Measurements from ENCODE around the gene PPARG.

PPARG gene

DNA sequence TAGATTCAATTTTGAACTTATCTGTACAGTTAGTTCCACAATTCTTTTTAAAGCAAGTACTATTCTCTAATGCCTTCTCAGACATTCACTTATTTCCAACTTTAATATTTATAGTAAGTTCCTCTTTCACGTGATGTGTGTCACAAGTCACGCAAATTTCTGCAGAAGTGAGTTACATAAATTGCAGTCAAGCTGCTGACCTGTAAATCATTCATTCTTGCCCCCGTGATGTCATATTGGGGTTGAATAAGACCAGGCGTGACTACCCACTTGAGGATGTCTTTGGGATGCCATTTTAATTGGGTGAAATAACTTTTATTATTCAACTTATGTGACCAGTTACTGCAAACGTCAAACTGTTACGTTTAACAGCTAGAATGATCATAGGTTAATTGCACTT lies 15.1 kb downstream of the PPARG start:
- H3K27ac ChIP-seq, result no peak overlapping the region

GRCh38 chr3:12307136-12307535 lies 18.3 kb downstream of the PPARG start:
- Histone ChIP-seq H3K27ac (no peak overlapping the region), H3K4me3 (no peak overlapping the region)

More for the DNA sequence above, 15.1 kb downstream of the PPARG start:
- no peak overlapping the region for H3K4me3 ChIP-seq

DNA sequence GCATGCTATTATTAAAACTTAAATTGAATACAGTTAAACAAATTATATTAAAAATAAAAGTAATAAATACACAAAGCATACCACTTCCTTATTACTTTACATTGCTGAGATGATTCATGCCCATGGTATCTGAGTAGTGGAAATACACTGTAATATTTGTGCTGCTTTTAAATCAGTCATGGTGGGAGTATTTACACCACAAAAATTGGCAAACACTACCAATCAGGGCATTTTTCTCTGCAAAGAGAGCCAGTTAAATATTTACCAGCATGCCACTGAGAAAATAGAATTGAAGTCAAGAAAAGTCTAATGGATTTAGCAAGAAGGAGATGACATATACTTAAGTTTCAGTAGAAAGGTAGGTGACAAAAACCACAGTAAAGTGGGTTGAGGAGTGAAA lies 19.6 kb downstream of the PPARG start:
- Histone ChIP-seq H3K4me3 (no peak overlapping the region), H3K27ac (no peak overlapping the region)

- Histone ChIP-seq H3K4me3 (no peak overlapping the region), H3K27ac (no peak overlapping the region)
These were observed 20.8 kb downstream of the PPARG start for GRCh38 chr3:12309716-12310115.

GRCh38 chr3:12312010-12312409 lies 23.1 kb downstream of the PPARG start:
- Histone ChIP-seq H3K27ac (no peak overlapping the region), H3K4me3 (no peak overlapping the region)

GRCh38 chr3:12313519-12313918 lies 24.6 kb downstream of the PPARG start:
- Histone ChIP-seq H3K27ac (no peak overlapping the region), H3K4me3 (no peak overlapping the region)

- Histone ChIP-seq H3K4me3 (no peak overlapping the region), H3K27ac (no peak overlapping the region)
These were observed 27.4 kb downstream of the PPARG start for GRCh38 chr3:12316253-12316652.

DNA sequence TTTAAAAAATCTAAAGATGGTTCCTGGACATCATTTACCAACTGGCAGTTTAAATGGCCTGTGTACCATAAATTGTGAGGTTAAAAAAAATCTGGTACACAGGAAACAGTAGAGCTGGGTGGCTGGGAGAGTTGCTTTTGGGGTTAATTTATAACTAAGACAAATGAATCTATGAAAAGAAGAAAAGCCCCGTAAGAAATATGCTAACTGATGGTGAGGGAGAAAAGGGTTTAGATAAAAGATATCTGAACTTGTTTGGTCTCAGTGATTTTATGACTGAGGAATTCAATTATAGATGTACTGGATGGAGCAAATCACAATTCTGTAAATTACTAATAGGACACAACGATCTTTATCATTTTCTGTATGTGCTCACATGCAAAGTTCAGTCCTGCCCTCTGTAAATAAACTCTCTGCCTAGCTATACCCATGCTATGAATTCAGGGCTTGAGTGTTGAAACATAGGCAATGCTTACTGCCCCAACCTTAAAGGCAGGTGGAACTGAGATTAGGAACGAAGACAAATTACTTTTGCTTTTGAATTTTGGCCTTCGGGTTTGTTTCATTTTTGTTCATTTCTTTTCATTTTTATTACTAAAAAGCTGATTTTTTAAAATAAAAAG lies 28.0 kb downstream of the PPARG start:
- no peak overlapping the region for H3K27ac ChIP-seq
- H3K4me3 ChIP-seq, result no peak overlapping the region

DNA sequence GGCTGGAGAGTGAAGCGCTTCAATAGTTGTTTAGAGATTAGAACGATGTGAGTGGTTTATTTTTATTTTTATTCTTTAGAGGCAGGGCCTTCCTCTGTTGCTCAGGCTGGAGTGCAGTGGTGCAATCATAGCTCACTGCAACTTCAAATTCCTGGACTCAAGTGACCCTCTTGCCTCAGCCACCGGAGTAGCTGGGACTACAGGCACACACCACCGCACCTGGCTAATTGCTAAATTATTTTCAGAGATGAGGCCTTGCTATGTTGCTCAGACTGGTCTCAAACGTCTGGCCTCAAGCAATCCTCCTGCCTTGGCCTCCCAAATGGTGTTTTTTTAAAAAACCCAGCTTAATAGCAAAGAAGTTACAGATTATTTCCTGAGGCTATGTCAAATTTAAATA lies 29.0 kb downstream of the PPARG start:
- Histone ChIP-seq H3K27ac (no peak overlapping the region), H3K4me3 (no peak overlapping the region)

- Histone ChIP-seq H3K27ac (peak overlapping the region in 4 of 21 experiments; percentile 19 to 36 (median 29)), H3K4me3 (no peak overlapping the region)
These were observed 30.1 kb downstream of the PPARG start for GRCh38 chr3:12318758-12319621.

GRCh38 chr3:12321015-12321414 lies 32.1 kb downstream of the PPARG start:
- H3K27ac ChIP-seq, result no peak overlapping the region
- H3K4me3 ChIP-seq, result no peak overlapping the region

DNA sequence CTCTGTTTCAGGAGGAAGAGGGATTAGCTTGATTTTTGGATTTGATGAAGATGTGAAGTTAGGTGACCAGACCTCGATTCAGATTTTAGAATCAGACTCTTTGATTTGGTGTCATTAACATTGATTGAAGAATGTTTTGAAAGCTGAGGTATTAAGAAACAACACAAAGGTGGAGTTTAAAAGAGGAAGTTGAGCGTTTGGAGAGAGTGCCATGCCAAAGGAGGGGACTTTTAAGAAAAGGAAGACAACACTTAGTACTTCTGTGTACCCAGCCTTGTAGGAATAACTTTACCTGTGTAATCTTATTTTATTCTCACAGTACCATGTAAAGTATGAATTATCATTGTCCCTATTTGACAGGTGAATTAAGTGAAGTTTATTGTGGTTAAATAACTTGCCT lies 34.4 kb downstream of the PPARG start:
- Histone ChIP-seq H3K4me3 (no peak overlapping the region), H3K27ac (no peak overlapping the region)

DNA sequence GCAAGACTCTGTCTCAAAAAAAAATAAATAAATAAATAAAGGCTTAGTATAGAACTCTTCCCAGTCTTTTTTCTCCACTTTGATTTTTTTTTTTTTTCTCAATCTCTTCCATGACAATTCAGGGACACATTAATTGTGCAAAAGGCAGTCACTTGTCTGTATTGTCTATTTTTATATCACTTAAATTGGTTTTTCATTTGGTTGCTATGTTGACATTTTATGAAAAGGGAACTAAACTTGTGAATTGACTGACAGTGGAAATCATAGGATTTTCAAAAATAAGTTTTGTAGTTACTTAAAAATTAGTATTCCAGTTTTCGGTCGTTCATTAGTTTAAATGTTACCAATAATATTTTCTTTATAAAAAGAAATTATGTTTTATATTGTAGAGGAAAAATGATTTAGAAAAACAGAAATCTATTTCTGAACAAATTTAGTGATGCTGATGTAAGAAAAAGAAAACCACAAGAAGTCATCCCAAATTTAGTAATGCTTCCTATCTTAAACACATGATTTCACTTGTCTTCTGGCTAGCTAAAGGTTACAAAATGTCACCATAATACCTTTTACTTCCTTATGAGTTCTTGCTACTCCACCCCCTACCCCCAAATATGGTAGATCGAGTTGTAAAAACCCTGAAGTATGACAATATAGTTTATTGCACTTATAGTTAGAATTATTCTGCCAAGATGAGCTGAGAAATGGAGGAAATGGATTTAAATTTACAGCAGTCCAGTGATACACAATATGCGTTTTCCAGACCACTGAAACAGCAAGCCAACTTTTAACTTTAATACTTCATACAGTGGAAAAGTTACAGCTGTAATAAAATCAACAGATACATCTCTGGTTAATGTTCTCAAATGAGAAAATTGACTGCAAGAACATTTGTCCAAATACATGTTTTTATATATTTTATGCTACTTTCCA lies 37.0 kb downstream of the PPARG start:
- no peak overlapping the region for H3K27ac ChIP-seq
- no peak overlapping the region for H3K4me3 ChIP-seq

DNA sequence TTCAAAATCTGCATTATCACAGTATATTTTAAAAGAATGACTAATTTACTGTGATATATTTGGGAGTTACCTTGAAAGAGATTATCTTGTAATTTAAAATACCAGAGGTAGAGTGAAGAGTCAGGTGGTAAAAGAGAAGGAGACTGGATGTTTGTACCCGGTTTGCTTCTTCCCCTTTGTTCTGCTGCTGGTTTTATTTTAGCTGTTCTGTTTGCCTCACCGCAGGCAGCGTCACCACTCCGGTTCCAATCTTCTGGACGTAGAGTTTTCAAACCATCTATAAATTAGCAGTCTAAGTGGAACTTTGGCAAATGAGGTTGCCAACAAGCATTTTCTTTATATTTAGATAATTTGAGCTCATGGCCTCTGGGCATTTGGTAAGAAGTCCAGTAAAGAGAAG lies 38.2 kb downstream of the PPARG start:
- Histone ChIP-seq H3K27ac (no peak overlapping the region), H3K4me3 (no peak overlapping the region)

DNA sequence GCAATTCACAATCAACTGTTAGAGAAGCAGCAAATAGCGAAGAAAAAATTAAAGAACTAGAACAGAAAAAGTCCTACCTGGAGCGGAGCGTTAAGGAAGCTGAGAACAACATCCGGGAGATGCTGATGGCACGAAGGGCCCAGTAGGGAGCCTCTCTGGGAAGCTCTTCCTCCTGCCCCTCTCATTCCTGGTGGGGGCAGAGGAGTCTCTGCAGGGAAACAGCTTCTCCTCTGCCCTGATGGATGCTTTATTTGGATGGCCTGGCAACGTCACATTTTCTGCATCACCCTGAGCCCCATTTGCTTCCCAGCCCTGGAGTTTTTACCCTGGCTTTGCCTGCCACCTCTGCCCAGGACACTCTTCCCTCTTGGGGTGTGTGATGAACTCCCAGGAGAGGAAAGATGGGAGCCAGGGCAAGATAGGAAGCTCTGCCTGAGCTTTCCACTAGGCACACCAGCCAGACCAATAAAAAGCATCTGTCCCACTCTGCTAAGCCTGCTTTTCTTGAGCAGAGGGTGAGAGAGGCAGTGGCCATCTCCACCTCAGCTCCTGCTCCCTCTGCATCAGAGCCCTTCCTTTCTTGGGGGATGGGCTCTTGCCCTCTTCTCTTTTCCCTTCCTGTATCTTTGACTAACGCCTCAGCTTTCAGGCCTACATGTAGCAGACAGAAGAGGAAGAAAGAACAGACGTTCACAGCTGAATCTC lies 39.4 kb downstream of the PPARG start:
- H3K27ac ChIP-seq, result no peak overlapping the region

DNA sequence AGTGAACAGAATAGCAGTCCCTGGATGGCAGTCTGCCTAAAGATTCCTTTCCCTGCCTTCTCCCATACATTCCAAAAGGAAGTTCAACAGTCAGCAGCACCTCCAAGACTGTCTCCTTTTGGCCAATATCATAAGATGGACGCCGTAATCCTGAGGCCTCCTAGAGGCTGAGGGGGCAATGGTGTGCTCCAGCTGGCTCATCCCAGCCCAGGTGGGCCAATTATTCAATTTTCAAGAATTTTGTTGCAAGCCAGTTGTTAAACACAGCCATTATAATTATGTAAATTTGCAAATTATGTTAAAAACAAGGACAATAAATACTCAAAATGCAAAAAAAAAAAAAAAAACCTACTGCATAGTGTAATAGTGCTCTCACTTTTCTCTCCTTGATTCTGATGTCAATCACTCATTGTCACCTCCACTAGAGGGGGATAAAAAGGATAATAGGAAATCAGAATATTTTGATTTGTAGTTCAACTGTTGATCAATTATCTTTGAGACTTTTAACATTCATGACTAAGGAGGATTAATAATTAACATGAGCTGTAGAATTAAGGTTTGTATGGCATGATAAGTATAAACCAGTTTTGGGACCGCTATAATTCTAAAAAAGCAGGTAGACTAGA lies 40.1 kb downstream of the PPARG start:
- no peak overlapping the region for H3K4me3 ChIP-seq
- no peak overlapping the region for H3K27ac ChIP-seq

More for the DNA sequence above, 39.4 kb downstream of the PPARG start:
- H3K4me3 ChIP-seq, result no peak overlapping the region

DNA sequence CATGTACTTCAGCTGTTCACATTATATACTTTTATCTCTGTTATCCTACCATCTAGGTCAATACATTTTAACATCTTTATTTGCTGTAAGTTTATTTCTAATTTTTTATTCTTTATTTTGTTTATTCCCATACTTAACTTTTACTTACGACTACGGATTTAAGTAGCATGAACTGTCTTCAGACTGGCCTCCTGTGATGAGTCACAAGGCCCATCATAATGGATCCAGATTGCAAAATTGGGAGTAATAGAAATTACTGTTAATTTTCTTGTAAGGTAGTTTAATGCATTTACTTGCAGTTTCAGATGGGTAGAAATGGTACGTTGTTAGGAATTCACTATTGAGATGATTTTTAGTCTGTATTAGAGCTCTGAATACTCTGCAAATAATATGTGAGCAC lies 45.9 kb downstream of the PPARG start:
- Histone ChIP-seq H3K27ac (no peak overlapping the region), H3K4me3 (no peak overlapping the region)

DNA sequence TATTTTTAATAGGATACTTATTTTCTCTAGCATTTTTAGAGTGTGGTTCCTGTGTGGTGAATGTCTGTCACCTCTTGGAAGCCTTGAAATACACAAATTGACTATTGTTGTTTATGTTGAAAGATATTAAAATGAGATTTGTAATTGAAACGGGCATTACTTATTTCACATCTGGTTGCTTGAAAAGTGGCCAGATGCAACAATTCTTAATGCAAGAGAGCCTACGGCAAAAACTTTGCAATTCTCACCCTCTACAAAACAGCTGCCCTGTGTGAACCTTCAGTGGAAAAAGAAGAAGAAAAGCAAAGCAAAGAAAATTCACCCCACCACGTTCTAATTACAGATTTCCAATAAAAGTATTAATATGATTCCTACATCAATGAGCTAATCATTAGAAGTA lies 46.6 kb downstream of the PPARG start:
- Histone ChIP-seq H3K27ac (no peak overlapping the region), H3K4me3 (no peak overlapping the region)

DNA sequence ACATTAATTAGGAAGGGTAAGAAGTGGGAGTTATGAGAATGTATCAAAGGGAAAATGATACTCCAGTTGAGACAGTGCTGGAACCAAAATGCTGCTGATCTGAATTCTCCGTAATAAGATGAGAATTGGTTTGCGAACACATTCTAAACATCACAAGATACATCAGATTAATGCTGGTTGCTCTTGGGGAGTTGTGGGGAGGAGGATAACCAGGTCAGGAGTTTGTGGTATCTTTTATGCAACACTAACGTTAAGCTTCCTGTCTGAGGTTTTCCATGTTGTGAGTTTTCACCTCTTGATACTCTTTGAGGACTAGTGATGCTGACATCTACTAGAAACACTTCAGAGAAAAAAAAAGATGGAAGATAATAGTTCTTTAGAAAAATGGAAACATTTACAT lies 47.2 kb downstream of the PPARG start:
- Histone ChIP-seq H3K4me3 (no peak overlapping the region), H3K27ac (peak overlapping the region in 1 of 21 experiments; percentile 6)

Data from skin epidermis (tissue), 12 donors.